Right cardiac atrium (tissue), 5 donors: ENCODE measurements around the gene ALOX12B. TPM values are rescaled to one million over a fixed set of nuclear protein-coding genes. Genes with fewer than 3 reads are reported as not detected.

Source experiments
- microRNA-seq, 2 donors: library from miRNA; unstranded; fragments of <30 nt; microRNA quantifications; one replicate each; pipeline ENCODE4 v1.2.0, GENCODE V29; 2020 to 2021
- polyA plus RNA-seq: library from polyadenylated mRNA; stranded (reverse); fragments of 200-250 nt; gene quantifications from one replicate; pipeline ENCODE4 v1.2.3, GENCODE V29; 2013
- total RNA-seq, 4 donors: library from RNA; stranded (reverse); fragmentation: NEBNext Ultra II Directional; extraction: Animal tissue kit (Norgen Biotek cat#: 25700); gene quantifications; one replicate each; pipeline ENCODE4 v1.2.1, GENCODE V29; 2021
- donor health status: healthy with polysubstance abuse.
- donor health status: DM: no; HTN: yes; CAD: no.
- donor health status: DM: no; HTN: no; CAD: no.
- donor health status: DM: no; HTN: yes; CAD: no; lungs with severe emphysema.
- donor health status: DM: yes; HTN: yes; CAD: no.

The ALOX12B gene
- total and polyA plus RNA-seq, 5 donors, result 0.71 TPM; not detected in 4

Small RNAs within 50 kb of the gene (microRNA-seq; reads per million reads assigned to microRNA genes)
- 0 reads per million in 2 donors for gene MIR4314

Other genes with a start within 250 kb of the ALOX12B start
- gene TMEM88, start 232.7 kb downstream of the ALOX12B start, total RNA-seq, result 10 to 100 TPM in 3 of 4 donors, 1 to 10 TPM in 1; 9.0 to 24.6 (median 16.3) TPM
- 74.5 TPM for gene TMEM88, start 232.7 kb downstream of the ALOX12B start, polyA plus RNA-seq
- 100 to 1,000 TPM in 1 of 4 donors, 10 to 100 TPM in 3; 59.9 to 103 (median 95.6) TPM for gene NAA38, start 230.2 kb downstream of the ALOX12B start, total RNA-seq
- 160 TPM for gene NAA38, start 230.2 kb downstream of the ALOX12B start, polyA plus RNA-seq
- 10 to 100 TPM; 12.6 to 16.2 (median 15.4) TPM for gene CYB5D1, start 229.7 kb downstream of the ALOX12B start, total RNA-seq
- gene CYB5D1, start 229.7 kb downstream of the ALOX12B start, polyA plus RNA-seq, result 12.1 TPM
- 10 to 100 TPM; 31.2 to 38.8 (median 35.0) TPM for gene CHD3, start 198.9 kb downstream of the ALOX12B start, total RNA-seq
- 45.3 TPM for gene CHD3, start 198.9 kb downstream of the ALOX12B start, polyA plus RNA-seq
- 1 to 10 TPM in 3 of 4 donors, under 1 TPM in 1; 0.89 to 2.1 (median 1.5) TPM for gene RNF227, start 171.4 kb downstream of the ALOX12B start, total RNA-seq
- 1.5 TPM for gene RNF227, start 171.4 kb downstream of the ALOX12B start, polyA plus RNA-seq
- gene KCNAB3, start 157.9 kb downstream of the ALOX12B start, total RNA-seq, result 1 to 10 TPM in 1 of 4 donors, under 1 TPM in 3; 0.60 to 1.2 (median 0.70) TPM
- gene KCNAB3, start 157.9 kb downstream of the ALOX12B start, polyA plus RNA-seq, result 0.50 TPM
- 100 to 1,000 TPM in 3 of 4 donors, 10 to 100 TPM in 1; 73.4 to 109 (median 104) TPM for gene TRAPPC1, start 155.8 kb downstream of the ALOX12B start, total RNA-seq
- gene TRAPPC1, start 155.8 kb downstream of the ALOX12B start, polyA plus RNA-seq, result 135 TPM
- gene CNTROB, start 155.5 kb downstream of the ALOX12B start, total RNA-seq, result 10 to 100 TPM in 3 of 4 donors, 1 to 10 TPM in 1; 9.6 to 14.6 (median 10.4) TPM
- gene CNTROB, start 155.5 kb downstream of the ALOX12B start, polyA plus RNA-seq, result 9.6 TPM
- under 1 TPM in 3 of 4 donors, not detected in 1; 0.23 to 0.85 (median 0.31) TPM for gene GUCY2D, start 85.1 kb downstream of the ALOX12B start, total RNA-seq
- 0.09 TPM for gene GUCY2D, start 85.1 kb downstream of the ALOX12B start, polyA plus RNA-seq
- gene ALOX15B, start 48.7 kb downstream of the ALOX12B start, total RNA-seq, result under 1 TPM; 0.25 to 0.68 (median 0.46) TPM
- gene ALOX15B, start 48.7 kb downstream of the ALOX12B start, polyA plus RNA-seq, result 0.54 TPM
- not detected for gene ALOXE3, start 30.8 kb upstream of the ALOX12B start, total RNA-seq
- gene ALOXE3, start 30.8 kb upstream of the ALOX12B start, polyA plus RNA-seq, result not detected
- under 1 TPM; 0.62 to 0.76 (median 0.73) TPM for gene HES7, start 36.4 kb upstream of the ALOX12B start, total RNA-seq
- gene HES7, start 36.4 kb upstream of the ALOX12B start, polyA plus RNA-seq, result 0.25 TPM
- gene PER1, start 64.7 kb upstream of the ALOX12B start, total RNA-seq, result 100 to 1,000 TPM in 3 of 4 donors, 10 to 100 TPM in 1; 96.2 to 150 (median 124) TPM
- 110 TPM for gene PER1, start 64.7 kb upstream of the ALOX12B start, polyA plus RNA-seq
- 10 to 100 TPM; 68.7 to 74.9 (median 71.8) TPM for gene VAMP2, start 75.2 kb upstream of the ALOX12B start, total RNA-seq
- gene VAMP2, start 75.2 kb upstream of the ALOX12B start, polyA plus RNA-seq, result 50.2 TPM
- gene TMEM107, start 88.7 kb upstream of the ALOX12B start, total RNA-seq, result 10 to 100 TPM in 2 of 4 donors, 1 to 10 TPM in 2; 7.1 to 11.4 (median 9.2) TPM
- gene TMEM107, start 88.7 kb upstream of the ALOX12B start, polyA plus RNA-seq, result 7.2 TPM
- gene BORCS6, start 102.5 kb upstream of the ALOX12B start, total RNA-seq, result 1 to 10 TPM; 7.0 to 9.9 (median 9.6) TPM
- gene BORCS6, start 102.5 kb upstream of the ALOX12B start, polyA plus RNA-seq, result 7.3 TPM
- 1 to 10 TPM in 2 of 4 donors, not detected in 2; 1.1 to 1.3 TPM for gene AURKB, start 122.9 kb upstream of the ALOX12B start, total RNA-seq
- gene AURKB, start 122.9 kb upstream of the ALOX12B start, polyA plus RNA-seq, result 0.45 TPM
- 10 to 100 TPM; 12.8 to 21.1 (median 17.2) TPM for gene CTC1, start 160.3 kb upstream of the ALOX12B start, total RNA-seq
- 12.4 TPM for gene CTC1, start 160.3 kb upstream of the ALOX12B start, polyA plus RNA-seq
- 10 to 100 TPM; 12.4 to 19.7 (median 15.7) TPM for gene PFAS, start 161.6 kb upstream of the ALOX12B start, total RNA-seq
- 7.5 TPM for gene PFAS, start 161.6 kb upstream of the ALOX12B start, polyA plus RNA-seq
- gene RANGRF, start 201.0 kb upstream of the ALOX12B start, total RNA-seq, result 10 to 100 TPM; 27.2 to 33.0 (median 30.0) TPM
- gene RANGRF, start 201.0 kb upstream of the ALOX12B start, polyA plus RNA-seq, result 45.5 TPM
- 1 to 10 TPM; 2.0 to 4.7 (median 3.0) TPM for gene SLC25A35, start 207.7 kb upstream of the ALOX12B start, total RNA-seq
- 5.2 TPM for gene SLC25A35, start 207.7 kb upstream of the ALOX12B start, polyA plus RNA-seq
- gene ARHGEF15, start 222.5 kb upstream of the ALOX12B start, total RNA-seq, result 10 to 100 TPM; 10.1 to 18.2 (median 13.4) TPM
- gene ARHGEF15, start 222.5 kb upstream of the ALOX12B start, polyA plus RNA-seq, result 13.1 TPM